ENCODE results near the gene INHBA.

The INHBA gene

GRCh38 chr7:41711283-41712064 lies 8.6 kb upstream of the INHBA start:
- DNase-seq (ENCODE audit: low read depth in 2 of 3, low spot score in 2 of 3) = no peak

GRCh38 chr7:41710838-41711237 lies 7.9 kb upstream of the INHBA start:
- DNase-seq (ENCODE audit: low read depth in 2 of 3, low spot score in 2 of 3) = no peak

GRCh38 chr7:41709621-41710020 lies 6.7 kb upstream of the INHBA start:
- no peak for DNase-seq (ENCODE audit: low read depth in 2 of 3, low spot score in 2 of 3)

- DNase-seq (ENCODE audit: low read depth in 2 of 3, low spot score in 2 of 3) = no peak
These were observed 5.9 kb upstream of the INHBA start for GRCh38 chr7:41708581-41709358.

- DNase-seq (ENCODE audit: low read depth in 2 of 3, low spot score in 2 of 3) = no peak
These were observed 3.5 kb upstream of the INHBA start for GRCh38 chr7:41706228-41706930.

GRCh38 chr7:41705109-41705901 lies 2.4 kb upstream of the INHBA start:
- DNase-seq (ENCODE audit: low read depth in 2 of 3, low spot score in 2 of 3) = peak in 2 of 3 experiments; percentile 13 to 33

GRCh38 chr7:41701068-41701941 lies 1.6 kb downstream of the INHBA start:
- no peak for DNase-seq (ENCODE audit: low read depth in 2 of 3, low spot score in 2 of 3)

GRCh38 chr7:41700044-41700471 lies 2.8 kb downstream of the INHBA start:
- no peak for DNase-seq (ENCODE audit: low read depth in 2 of 3, low spot score in 2 of 3)

- DNase-seq (ENCODE audit: low read depth in 2 of 3, low spot score in 2 of 3) = no peak
These were observed 3.4 kb downstream of the INHBA start for GRCh38 chr7:41699516-41699915.

- no peak for DNase-seq (ENCODE audit: low read depth in 2 of 3, low spot score in 2 of 3)
These were observed 4.2 kb downstream of the INHBA start for GRCh38 chr7:41698726-41699125.

GRCh38 chr7:41698114-41698513 lies 4.8 kb downstream of the INHBA start:
- DNase-seq (ENCODE audit: low read depth in 2 of 3, low spot score in 2 of 3) = no peak

GRCh38 chr7:41696323-41696916 lies 6.5 kb downstream of the INHBA start:
- no peak for DNase-seq (ENCODE audit: low read depth in 2 of 3, low spot score in 2 of 3)

GRCh38 chr7:41695661-41696322 lies 7.1 kb downstream of the INHBA start:
- DNase-seq (ENCODE audit: low read depth in 2 of 3, low spot score in 2 of 3) = no peak

- DNase-seq (ENCODE audit: low read depth in 2 of 3, low spot score in 2 of 3) = no peak
These were observed 8.4 kb downstream of the INHBA start for GRCh38 chr7:41694495-41694894.

- no peak for DNase-seq (ENCODE audit: low read depth in 2 of 3, low spot score in 2 of 3)
These were observed 9.5 kb downstream of the INHBA start for GRCh38 chr7:41693150-41693997.

GRCh38 chr7:41692251-41692650 lies 10.6 kb downstream of the INHBA start:
- no peak for DNase-seq (ENCODE audit: low read depth in 2 of 3, low spot score in 2 of 3)

- DNase-seq (ENCODE audit: low read depth in 2 of 3, low spot score in 2 of 3) = no peak
These were observed 11.4 kb downstream of the INHBA start for GRCh38 chr7:41691286-41692190.
